Retinal pigment epithelial cell (primary cell): ENCODE measurements around the gene PHKB.

ENCODE experiments used
- DNase-seq: peaks from one replicate; pipeline ENCODE4 v3.0.0-alpha.2; 2010; ENCODE audit warnings: low read depth
- H3K4me3 ChIP-seq: 2 replicates; pipeline ENCODE4 v1.5.1; 2011; ENCODE audit warnings: mild to moderate bottlenecking, low read length, control low read depth, moderate library complexity
- TF ChIP-seq, protein P1 (sequence below): conservative IDR thresholded peaks from 2 replicates; pipeline ENCODE4 v1.5.1; 2011; ENCODE audit warnings: low read depth, low read length, control low read depth, inconsistent platforms

The PHKB gene

DNA sequence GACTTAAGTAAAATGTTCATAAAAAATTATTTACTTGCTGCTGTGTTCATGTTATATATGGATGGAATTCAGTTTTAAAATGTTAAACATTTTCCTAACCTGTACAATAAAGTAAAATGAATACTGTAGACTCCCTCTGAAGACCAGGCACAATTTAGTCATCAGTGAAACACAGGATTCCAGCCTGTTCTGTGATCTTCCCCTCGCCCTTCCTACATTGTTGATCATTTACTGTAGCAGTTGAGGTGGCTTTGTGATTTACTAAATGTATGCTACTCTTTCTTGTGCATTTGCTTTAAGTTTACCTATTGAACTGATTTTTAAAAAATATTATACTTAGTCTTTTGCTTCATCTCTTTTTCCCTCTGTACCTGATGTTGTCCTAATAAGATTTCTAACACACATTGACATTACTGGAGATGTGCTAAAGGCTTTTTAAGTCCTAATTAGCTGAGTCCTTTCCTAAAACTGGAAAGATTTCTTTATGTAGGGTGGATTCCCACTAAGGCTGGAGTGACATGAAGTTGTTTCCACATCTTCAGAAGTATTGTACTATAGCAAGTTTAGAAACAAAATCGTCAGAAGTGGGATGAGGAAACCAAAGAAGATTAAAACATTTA lies 38.1 kb downstream of the PHKB start:
- no peak for DNase-seq
- no peak overlapping the region for H3K4me3 ChIP-seq
- TF ChIP-seq, protein P1, sequence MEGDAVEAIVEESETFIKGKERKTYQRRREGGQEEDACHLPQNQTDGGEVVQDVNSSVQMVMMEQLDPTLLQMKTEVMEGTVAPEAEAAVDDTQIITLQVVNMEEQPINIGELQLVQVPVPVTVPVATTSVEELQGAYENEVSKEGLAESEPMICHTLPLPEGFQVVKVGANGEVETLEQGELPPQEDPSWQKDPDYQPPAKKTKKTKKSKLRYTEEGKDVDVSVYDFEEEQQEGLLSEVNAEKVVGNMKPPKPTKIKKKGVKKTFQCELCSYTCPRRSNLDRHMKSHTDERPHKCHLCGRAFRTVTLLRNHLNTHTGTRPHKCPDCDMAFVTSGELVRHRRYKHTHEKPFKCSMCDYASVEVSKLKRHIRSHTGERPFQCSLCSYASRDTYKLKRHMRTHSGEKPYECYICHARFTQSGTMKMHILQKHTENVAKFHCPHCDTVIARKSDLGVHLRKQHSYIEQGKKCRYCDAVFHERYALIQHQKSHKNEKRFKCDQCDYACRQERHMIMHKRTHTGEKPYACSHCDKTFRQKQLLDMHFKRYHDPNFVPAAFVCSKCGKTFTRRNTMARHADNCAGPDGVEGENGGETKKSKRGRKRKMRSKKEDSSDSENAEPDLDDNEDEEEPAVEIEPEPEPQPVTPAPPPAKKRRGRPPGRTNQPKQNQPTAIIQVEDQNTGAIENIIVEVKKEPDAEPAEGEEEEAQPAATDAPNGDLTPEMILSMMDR: no peak

- TF ChIP-seq, protein P1: no peak
- no peak for DNase-seq
- no peak overlapping the region for H3K4me3 ChIP-seq
Measured at GRCh38 chr16:47499700-47500264, 38.7 kb downstream of the PHKB start.

- H3K4me3 ChIP-seq: no peak overlapping the region
- DNase-seq: no peak
- TF ChIP-seq, protein P1: no peak
Measured at GRCh38 chr16:47503936-47504335, 42.8 kb downstream of the PHKB start.

DNA sequence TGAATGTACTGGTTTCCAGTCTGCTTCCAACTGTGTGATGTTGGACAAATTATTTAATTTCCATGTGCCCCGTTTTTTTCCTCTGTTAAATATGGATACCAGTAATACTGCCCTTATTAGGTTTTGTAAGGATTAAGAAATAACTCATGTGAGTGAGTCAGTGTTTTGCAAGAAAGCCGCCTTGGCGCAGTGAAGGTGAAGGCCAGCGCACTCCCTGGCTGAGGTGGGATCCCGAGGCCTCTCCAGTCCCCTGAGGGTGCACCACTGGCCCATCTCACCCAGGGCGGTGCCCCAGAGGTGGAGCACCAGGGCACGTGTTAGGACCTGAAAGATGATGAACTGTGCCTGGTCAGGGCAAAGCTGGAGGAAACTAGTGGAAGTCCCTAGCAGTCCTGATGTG lies 43.5 kb downstream of the PHKB start:
- H3K4me3 ChIP-seq: no peak overlapping the region
- TF ChIP-seq, protein P1: no peak
- DNase-seq: no peak

DNA sequence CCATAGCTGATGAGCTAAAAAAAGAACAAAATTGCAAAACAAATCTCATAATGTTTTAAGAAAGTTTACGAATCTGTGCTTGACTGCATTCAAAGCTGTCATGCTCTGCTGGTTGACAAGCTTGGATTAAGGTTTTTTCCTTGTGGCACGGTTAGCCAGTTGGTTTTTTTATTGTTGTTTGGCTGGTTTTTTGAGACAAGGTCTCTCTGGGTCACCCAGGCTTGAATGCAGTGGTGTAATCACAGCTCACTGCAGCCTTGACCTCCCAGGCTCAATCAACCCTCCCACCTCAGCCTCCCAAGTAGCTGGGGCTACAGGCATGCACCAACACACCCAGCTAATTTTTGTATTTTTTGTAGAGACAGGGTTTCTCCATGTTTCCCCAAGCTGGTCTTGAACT lies 45.7 kb downstream of the PHKB start:
- DNase-seq: no peak
- TF ChIP-seq, protein P1: no peak
- H3K4me3 ChIP-seq: no peak overlapping the region

DNA sequence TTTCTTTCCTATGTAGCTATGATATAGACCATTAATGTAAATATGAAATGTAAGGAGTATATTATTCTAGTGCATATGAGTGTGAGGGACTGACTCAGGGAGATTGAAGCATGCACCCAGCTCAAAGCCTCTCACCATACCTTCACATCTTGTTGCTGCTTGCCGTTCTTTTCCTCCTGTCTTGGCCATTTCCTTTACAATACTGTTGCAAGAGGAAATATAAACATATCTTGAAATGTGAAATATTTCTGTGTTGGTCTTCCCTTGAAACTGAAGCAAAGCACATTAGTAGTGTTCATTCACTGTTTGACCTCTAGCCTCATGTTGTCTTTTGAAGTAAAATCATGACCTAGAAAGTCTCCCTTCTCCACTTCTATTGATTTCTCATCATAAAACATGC lies 46.6 kb downstream of the PHKB start:
- TF ChIP-seq, protein P1: no peak
- no peak overlapping the region for H3K4me3 ChIP-seq
- no peak for DNase-seq

DNA sequence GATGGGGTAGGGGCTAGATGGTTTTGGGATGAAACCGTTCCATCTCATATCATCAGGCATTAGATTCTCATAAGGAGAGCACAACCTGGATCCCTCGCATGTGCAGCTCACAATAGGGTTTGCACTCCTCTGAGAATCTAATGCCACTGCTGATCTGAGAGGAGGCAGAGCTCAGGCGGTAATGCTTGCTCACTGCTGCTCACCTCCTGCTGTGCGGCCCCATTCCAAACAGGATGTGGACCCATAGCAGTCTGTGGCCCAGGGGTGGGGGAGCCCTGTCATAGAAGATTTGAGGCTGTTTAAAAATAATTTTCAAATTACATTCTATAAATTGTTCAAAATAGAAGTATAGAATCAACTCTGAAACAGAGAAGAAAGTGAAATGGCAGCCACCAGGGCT lies 50.8 kb downstream of the PHKB start:
- TF ChIP-seq, protein P1: no peak
- DNase-seq: no peak
- H3K4me3 ChIP-seq: no peak overlapping the region
